OCI-LY1 (cell line): ENCODE results near the gene RPGRIP1L.
"Not testable (repeated sequence)": the region's sequence is repeated elsewhere in the genome, so short reads cannot be mapped to it uniquely, and the experiment has no call there.

Experiments
- H2AFZ ChIP-seq: fragments of 200-600 bp; sonication (generic), shearing (Covaris generic); 2 replicates; pipeline ENCODE4 v1.6.0; 2014; ENCODE audit warnings: antibody characterized with exemption, mild to moderate bottlenecking, low read length
- H3F3A ChIP-seq: fragments of 200-600 bp; sonication (generic), shearing (Covaris generic); 2 replicates; pipeline ENCODE4 v1.6.0; 2014; ENCODE audit warnings: mild to moderate bottlenecking, antibody characterized with exemption, low read length, moderate library complexity; ENCODE audit not compliant: insufficient read depth
- H3K27ac ChIP-seq: fragments of 200-600 bp; sonication (generic); 2 replicates; pipeline ENCODE4 v1.5.1; 2014; ENCODE audit warnings: low read length, mixed run types, mild to moderate bottlenecking, low read depth; ENCODE audit not compliant: poor library complexity, severe bottlenecking
- H3K27me3 ChIP-seq: fragments of 200-600 bp; sonication (generic); 2 replicates; pipeline ENCODE4 v1.6.0; 2014; ENCODE audit warnings: antibody characterized with exemption, mild to moderate bottlenecking, low read length, moderate library complexity; ENCODE audit not compliant: insufficient read depth
- H3K36me3 ChIP-seq: fragments of 200-600 bp; sonication (generic); 2 replicates; pipeline ENCODE4 v1.6.1; 2014; ENCODE audit warnings: mild to moderate bottlenecking, antibody characterized with exemption, low read length, moderate library complexity, mixed read lengths; ENCODE audit not compliant: insufficient read depth
- H3K4me1 ChIP-seq: fragments of 200-600 bp; sonication (generic); 2 replicates; pipeline ENCODE4 v1.5.1; 2014; ENCODE audit warnings: mild to moderate bottlenecking, low read length, moderate library complexity; ENCODE audit not compliant: insufficient read depth, severe bottlenecking
- H3K4me2 ChIP-seq: fragments of 200-600 bp; sonication (generic), shearing (Covaris generic); 2 replicates; pipeline ENCODE4 v1.6.1; 2014; ENCODE audit warnings: low read length
- H3K4me3 ChIP-seq: fragments of 200-600 bp; sonication (generic); 2 replicates; pipeline ENCODE4 v1.5.1; 2014; ENCODE audit warnings: low read length, low read depth, mild to moderate bottlenecking, mixed read lengths; ENCODE audit not compliant: poor library complexity, severe bottlenecking
- H3K79me2 ChIP-seq: fragments of 200-600 bp; shearing (Covaris generic); 2 replicates; pipeline ENCODE4 v1.6.1; 2016; ENCODE audit warnings: mixed run types, low read length, mixed read lengths; ENCODE audit not compliant: insufficient read depth
- H3K9ac ChIP-seq: fragments of 200-600 bp; sonication (generic), shearing (Covaris generic); 2 replicates; pipeline ENCODE4 v1.6.1; 2014; ENCODE audit warnings: mild to moderate bottlenecking, low read length, mixed read lengths
- H3K9me2 ChIP-seq: fragments of 200-600 bp; sonication (generic), shearing (Covaris generic); 2 replicates; pipeline ENCODE4 v1.6.1; 2014; ENCODE audit warnings: low read depth, mild to moderate bottlenecking, low read length, mixed read lengths
- H3K9me3 ChIP-seq: fragments of 200-600 bp; shearing (Covaris generic); 2 replicates; pipeline ENCODE4 v1.6.1; 2014; ENCODE audit warnings: low read length, mixed read lengths
- H4K20me1 ChIP-seq: fragments of 200-600 bp; sonication (generic), shearing (Covaris generic); 2 replicates; pipeline ENCODE4 v1.6.0; 2016; ENCODE audit warnings: mild to moderate bottlenecking, low read length; ENCODE audit not compliant: insufficient read depth
- CTCF ChIP-seq: fragments of 200-600 bp; sonication (generic), shearing (Covaris generic); IDR thresholded peaks from 2 replicates; pipeline ENCODE4 v1.5.1; 2017; ENCODE audit warnings: mild to moderate bottlenecking, antibody characterized with exemption, low read length, moderate library complexity, mixed read lengths
- EZH2 ChIP-seq: fragments of 200-600 bp; sonication (generic), shearing (Covaris generic); IDR thresholded peaks from 2 replicates; pipeline ENCODE4 v1.8.0; 2017; ENCODE audit warnings: borderline replicate concordance, mixed run types, mild to moderate bottlenecking, antibody characterized with exemption, low read length, moderate library complexity, mixed read lengths

The RPGRIP1L gene

DNA sequence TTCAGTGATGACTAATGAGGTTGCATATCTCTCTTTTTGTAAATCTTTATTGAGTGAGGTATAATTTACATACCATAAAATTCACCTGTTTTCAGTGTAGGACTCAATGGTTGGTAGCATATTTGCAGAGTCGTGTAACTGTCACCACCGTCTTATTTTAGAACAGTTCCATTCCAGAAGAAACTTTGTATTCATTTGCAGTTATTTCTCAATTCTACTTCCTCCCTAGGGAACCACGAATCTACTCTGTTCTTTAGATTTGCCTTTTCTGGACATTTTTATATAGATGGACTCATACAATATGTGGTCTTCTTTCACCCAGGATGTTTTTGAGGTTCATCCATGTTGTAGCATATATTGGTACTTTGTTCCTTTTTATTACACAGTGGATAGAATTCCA is 4.0 kb upstream of the RPGRIP1L start:
- TF ChIP-seq CTCF = no peak
- TF ChIP-seq EZH2 = no peak
- H3K4me2 ChIP-seq = no peak overlapping the region
- H3K4me1 ChIP-seq = peaks cover 22% of the 10 kb centered on the region
- H4K20me1 ChIP-seq = no peaks in the 10 kb centered on the region
- H3K9me3 ChIP-seq = no peaks in the 10 kb centered on the region
- H3K27ac ChIP-seq = no peak overlapping the region
- H3K36me3 ChIP-seq = peaks cover 4% of the 10 kb centered on the region; the same call in 1 of the 2 replicates
- H2AFZ ChIP-seq = no peak overlapping the region
- H3K27me3 ChIP-seq = no peaks in the 10 kb centered on the region
- no peaks in the 10 kb centered on the region for H3K9me2 ChIP-seq
- H3K79me2 ChIP-seq = peaks cover 20% of the 10 kb centered on the region
- no peak overlapping the region for H3K9ac ChIP-seq
- no peak overlapping the region for H3K4me3 ChIP-seq
- no peaks in the 10 kb centered on the region for H3F3A ChIP-seq

- TF ChIP-seq CTCF = no peak
- TF ChIP-seq EZH2 = no peak
- Histone ChIP-seq H3K4me3 (peak overlapping the region; percentile 87), H2AFZ (peak overlapping the region; percentile 58), H3K9me2 (no peaks in the 10 kb centered on the region), H3K27me3 (no peaks in the 10 kb centered on the region), H3K27ac (no peak overlapping the region), H3F3A (no peaks in the 10 kb centered on the region), H4K20me1 (no peaks in the 10 kb centered on the region), H3K79me2 (peaks cover 20% of the 10 kb centered on the region), H3K4me1 (peaks cover 22% of the 10 kb centered on the region), H3K9me3 (no peaks in the 10 kb centered on the region), H3K9ac (peak overlapping the region; percentile 76), H3K4me2 (peak overlapping the region; percentile 93), H3K36me3 (peaks cover 4% of the 10 kb centered on the region; the same call in 1 of the 2 replicates)
These were observed 770 bp upstream of the RPGRIP1L start for GRCh38 chr16:53704445-53704813.

- H3K27me3 ChIP-seq, H3K4me2 ChIP-seq, H3K9me3 ChIP-seq, H2AFZ ChIP-seq, H3K27ac ChIP-seq, H3K4me3 ChIP-seq, H3K79me2 ChIP-seq, H3K9me2 ChIP-seq, H3K4me1 ChIP-seq, H3F3A ChIP-seq, H4K20me1 ChIP-seq, H3K36me3 ChIP-seq, H3K9ac ChIP-seq: not testable (repeated sequence)
These were observed 5.4 kb downstream of the RPGRIP1L start for GRCh38 chr16:53698271-53698670.

DNA sequence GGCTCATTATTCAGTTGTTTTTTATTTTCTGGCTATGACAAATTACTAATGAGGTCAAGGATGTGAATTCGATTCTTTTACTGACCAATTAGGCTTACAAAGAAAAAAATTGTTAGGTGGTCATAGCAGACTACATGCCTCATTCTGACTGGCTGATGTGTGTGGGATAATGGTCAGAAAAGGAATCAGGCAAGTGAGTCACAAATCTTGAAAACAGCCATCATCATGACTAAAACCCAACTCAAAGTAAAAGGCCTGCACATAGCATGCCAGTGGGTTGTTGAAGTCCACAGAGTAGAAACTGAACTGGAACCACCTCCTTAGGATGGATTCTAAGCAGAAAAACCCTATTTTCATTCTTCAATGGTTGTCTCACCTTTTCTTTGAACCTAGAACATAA is 8.6 kb downstream of the RPGRIP1L start:
- Histone ChIP-seq H3K4me1 (no peaks in the 10 kb centered on the region), H3K4me3 (no peak overlapping the region), H2AFZ (no peak overlapping the region), H3F3A (no peaks in the 10 kb centered on the region), H3K27ac (no peak overlapping the region), H4K20me1 (no peaks in the 10 kb centered on the region), H3K9me3 (no peaks in the 10 kb centered on the region), H3K4me2 (no peak overlapping the region), H3K9me2 (no peaks in the 10 kb centered on the region), H3K36me3 (peaks cover 4% of the 10 kb centered on the region; the same call in 1 of the 2 replicates), H3K79me2 (no peaks in the 10 kb centered on the region), H3K27me3 (no peaks in the 10 kb centered on the region), H3K9ac (no peak overlapping the region)
- TF ChIP-seq CTCF = no peak
- TF ChIP-seq EZH2 = no peak
